Measurements from ENCODE around the gene SLC28A1.
A peak's percentile ranks its signal among the peaks of the same experiment; 100 is the strongest.
"Not testable (repeated sequence)": the region's sequence is repeated elsewhere in the genome, so short reads cannot be mapped to it uniquely, and the experiment has no call there.

Gene SLC28A1

GRCh38 chr15:84980196-84981053 is 96.0 kb downstream of the SLC28A1 start:
- DNase-seq: peak; percentile 82

GRCh38 chr15:84981054-84981710 is 96.7 kb downstream of the SLC28A1 start:
- DNase-seq: peak; percentile 96

GRCh38 chr15:84981711-84982300 is 97.3 kb downstream of the SLC28A1 start, which contains the start of gene PDE8A:
TSS of gene PDE8A (plus strand) at chr15:84981856. CDS start at chr15:84982163, 307 bp downstream.
- peak; percentile 54 for DNase-seq

- peak; percentile 30 for DNase-seq
Observed at GRCh38 chr15:84982301-84982920, 97.9 kb downstream of the SLC28A1 start.

- DNase-seq: no peak
Observed at GRCh38 chr15:84983294-84983693, 98.8 kb downstream of the SLC28A1 start.

- DNase-seq: no peak
Observed at GRCh38 chr15:84983711-84984110, 99.2 kb downstream of the SLC28A1 start.

- DNase-seq: no peak
Observed at GRCh38 chr15:84985158-84985557, 100.7 kb downstream of the SLC28A1 start.

GRCh38 chr15:84987351-84987750 is 102.9 kb downstream of the SLC28A1 start:
- not testable (repeated sequence) for DNase-seq

GRCh38 chr15:84987949-84988624 is 103.6 kb downstream of the SLC28A1 start:
- DNase-seq: no peak

GRCh38 chr15:84988909-84989644 is 104.6 kb downstream of the SLC28A1 start:
- no peak for DNase-seq

GRCh38 chr15:84990507-84990906 is 106.0 kb downstream of the SLC28A1 start:
- DNase-seq: no peak

- DNase-seq: no peak
Observed at GRCh38 chr15:84991014-84991712, 106.7 kb downstream of the SLC28A1 start.

GRCh38 chr15:84992157-84992944 is 107.9 kb downstream of the SLC28A1 start:
- DNase-seq: peak; percentile 78
